AG04449 (cell line): ENCODE results near the gene KIF15.

Source experiments
- CTCF ChIA-PET: fragments of 350-600 bp; formaldehyde crosslinking; extraction: SDS; loops from one replicate; lab custom pipeline; 2021; ENCODE audit warnings: antibody characterized with exemption; lab: Yijun Ruan, JAX
- POLR2A ChIA-PET: fragments of 400-600, 350-600 bp; formaldehyde crosslinking; extraction: SDS; loops from one replicate; lab custom pipeline; 2020; ENCODE audit warnings: antibody characterized with exemption, inconsistent platforms; lab: Yijun Ruan, JAX
- DNase-seq: peaks from one replicate; pipeline ENCODE4 v3.0.0-alpha.2; 2010; ENCODE audit warnings: low read depth, low spot score
- H3K4me3 ChIP-seq: 2 replicates; pipeline ENCODE4 v1.5.1; 2011; ENCODE audit warnings: low read depth, mild to moderate bottlenecking, control low read depth, low read length
- CTCF ChIP-seq: IDR thresholded peaks from one replicate; pipeline ENCODE4 v1.5.1; 2011; ENCODE audit warnings: mild to moderate bottlenecking, moderate library complexity, low read length, control low read depth, inconsistent platforms; ENCODE audit not compliant: insufficient read depth; ENCODE audit errors: missing control alignments

The KIF15 gene

GRCh38 chr3:44772099-44772442, 10.5 kb downstream of the KIF15 start:
- CTCF ChIA-PET: interaction anchor here (2.2 kb wide), 1 partner anchor 10 kb away, joined by 5 read pairs; the partner anchor contains the start of genes KIAA1143 and KIF15
- POLR2A ChIA-PET: no interaction called here
- no peak overlapping the region for H3K4me3 ChIP-seq
- DNase-seq: no peak
- no peak for TF ChIP-seq CTCF

GRCh38 chr3:44782891-44783290, 21.3 kb downstream of the KIF15 start:
- POLR2A ChIA-PET: no interaction called here
- CTCF ChIA-PET: no interaction called here
- DNase-seq: no peak
- no peak overlapping the region for H3K4me3 ChIP-seq
- no peak for TF ChIP-seq CTCF

- no peak for TF ChIP-seq CTCF
- POLR2A ChIA-PET: no interaction called here
- H3K4me3 ChIP-seq: no peak overlapping the region
- CTCF ChIA-PET: interaction anchor here (1.2 kb wide), 1 partner anchor 15 kb away, joined by 4 read pairs; no protein-coding TSS in a partner anchor
- no peak for DNase-seq
These were observed 33.6 kb downstream of the KIF15 start for GRCh38 chr3:44795197-44795596.

- CTCF ChIA-PET: no interaction called here
- POLR2A ChIA-PET: no interaction called here
- TF ChIP-seq CTCF: no peak
- no peak for DNase-seq
- no peak overlapping the region for H3K4me3 ChIP-seq
These were observed 40.4 kb downstream of the KIF15 start for GRCh38 chr3:44802011-44802410.

- POLR2A ChIA-PET: no interaction called here
- no peak for DNase-seq
- CTCF ChIA-PET: no interaction called here
- no peak overlapping the region for H3K4me3 ChIP-seq
- no peak for TF ChIP-seq CTCF
These were observed 41.7 kb downstream of the KIF15 start for GRCh38 chr3:44803298-44803697.

- ChIA-PET POLR2A (no interaction called here), CTCF (no interaction called here)
- TF ChIP-seq CTCF: no peak
- no peak overlapping the region for H3K4me3 ChIP-seq
- no peak for DNase-seq
These were observed 44.4 kb downstream of the KIF15 start for GRCh38 chr3:44805960-44806359.
